Hypothalamus (tissue), 51 donors: ENCODE results near the gene RAB5A.
"Not testable (repeated sequence)": the region's sequence is repeated elsewhere in the genome, so short reads cannot be mapped to it uniquely, and the experiment has no call there.

Experiments used
- DNase-seq, 51 donors: peaks; one replicate each; lab custom pipeline; 2025; lab: John Stamatoyannopoulos, UW

Gene RAB5A

GRCh38 chr3:19947549-19948225, 790 bp downstream of the RAB5A start:
- DNase-seq = peak in 41 of 51 donors; percentile 4 to 73 (median 45)

- no peak for DNase-seq
These were observed 1.3 kb downstream of the RAB5A start for GRCh38 chr3:19948226-19948591.

- DNase-seq = no peak
These were observed 3.4 kb downstream of the RAB5A start for GRCh38 chr3:19950316-19950715.

DNA sequence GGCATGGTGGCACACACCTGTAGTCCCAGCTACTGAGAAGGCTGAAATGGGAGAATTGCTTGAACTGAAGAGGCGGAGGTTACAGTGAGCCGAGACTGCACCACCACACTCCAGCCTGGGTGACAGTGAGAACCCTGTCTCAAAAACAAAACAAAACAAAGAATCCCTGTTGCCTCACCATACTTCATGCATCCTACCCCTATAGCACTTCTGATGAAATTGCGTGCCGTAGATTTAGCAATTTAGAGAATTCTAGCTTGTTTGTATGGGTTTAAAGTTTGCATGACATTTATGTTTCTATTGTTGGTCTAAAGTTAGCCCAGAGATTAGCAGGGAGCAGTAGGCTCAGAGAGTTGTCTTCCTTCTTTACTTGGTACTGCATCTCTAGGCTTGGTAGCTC, 7.8 kb downstream of the RAB5A start:
- DNase-seq = no peak

DNA sequence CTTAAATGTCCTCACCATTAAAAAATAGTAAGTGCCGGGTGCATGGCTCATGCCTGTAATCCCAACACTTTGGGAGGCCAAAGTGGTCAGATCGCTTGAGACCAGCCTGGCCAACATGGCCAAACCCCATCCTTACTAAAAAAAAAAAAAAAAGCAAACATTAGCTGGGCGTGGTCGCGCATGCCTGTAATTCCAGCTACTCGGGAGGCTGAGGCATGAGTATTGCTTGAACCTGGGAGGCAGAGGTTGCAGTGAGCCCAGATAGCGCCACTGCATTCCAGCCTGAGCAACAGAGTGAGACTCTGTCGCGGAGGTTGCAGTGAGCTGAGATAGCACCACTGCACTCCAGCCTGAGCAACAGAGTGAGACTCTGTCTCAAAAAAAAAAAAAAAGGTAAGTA, 10.5 kb downstream of the RAB5A start:
- not testable (repeated sequence) for DNase-seq

DNA sequence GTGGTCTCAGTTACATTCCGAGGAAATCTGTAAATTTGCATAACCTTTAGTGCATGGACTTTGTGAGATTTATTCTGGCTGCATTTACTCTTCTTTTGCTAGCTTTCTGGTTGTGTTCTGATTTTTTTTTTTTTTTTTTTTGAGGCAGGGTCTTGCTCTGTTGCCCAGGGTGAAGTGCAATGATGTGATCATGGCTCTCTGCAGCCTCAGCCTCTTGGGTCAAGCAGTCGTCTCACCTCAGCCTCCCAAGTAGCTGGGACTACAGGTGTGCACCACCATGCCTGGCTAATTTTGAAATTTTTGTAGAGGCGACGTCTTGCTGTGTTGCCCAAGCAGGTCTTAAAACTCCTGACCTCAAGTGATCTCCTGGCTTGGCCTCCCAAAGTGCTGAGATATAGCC, 12.6 kb downstream of the RAB5A start:
- no peak for DNase-seq

DNA sequence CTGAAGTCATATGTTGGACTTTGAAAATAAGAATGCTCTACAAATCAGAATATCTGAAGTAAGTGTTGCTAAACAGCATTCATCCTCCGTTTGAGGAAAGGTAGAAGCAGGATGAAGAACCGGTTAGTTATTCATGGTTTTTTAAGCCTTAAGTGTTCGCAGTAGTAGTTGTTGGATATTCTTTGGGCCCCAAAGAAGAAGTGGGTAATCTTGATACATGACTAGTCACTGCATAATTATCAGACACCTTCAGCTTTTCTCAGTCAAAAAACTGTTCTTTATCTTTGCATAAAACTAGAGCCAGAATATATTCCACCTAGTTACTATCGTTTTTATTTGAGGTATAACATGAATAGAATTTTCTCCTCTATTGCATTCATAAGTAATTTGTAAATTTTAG, 13.8 kb downstream of the RAB5A start:
- DNase-seq = no peak

- DNase-seq = no peak
These were observed 15.1 kb downstream of the RAB5A start for GRCh38 chr3:19961960-19962359.

- DNase-seq = no peak
These were observed 20.3 kb downstream of the RAB5A start for GRCh38 chr3:19967208-19967607.

GRCh38 chr3:19967812-19968211, 20.9 kb downstream of the RAB5A start:
- DNase-seq = no peak

DNA sequence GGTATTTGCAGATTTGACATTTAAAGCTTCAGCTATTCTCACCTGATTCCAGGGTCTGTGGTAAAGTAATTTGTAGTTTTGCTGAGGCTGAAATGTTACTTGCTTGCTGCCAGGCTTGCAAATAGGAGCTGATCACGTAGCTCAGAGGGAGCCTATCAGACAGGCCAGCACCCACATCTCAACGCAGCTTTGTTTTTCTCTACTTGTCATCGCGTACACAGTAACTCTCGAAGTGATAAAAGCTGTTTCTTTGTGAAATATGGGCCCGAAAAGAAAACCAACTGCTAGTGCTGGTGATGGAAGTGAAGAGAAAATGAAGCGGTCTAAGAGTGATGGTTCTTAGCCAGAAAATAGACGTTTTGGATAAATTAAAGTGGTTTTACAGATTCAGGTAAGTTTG, 23.4 kb downstream of the RAB5A start:
- DNase-seq = no peak

DNA sequence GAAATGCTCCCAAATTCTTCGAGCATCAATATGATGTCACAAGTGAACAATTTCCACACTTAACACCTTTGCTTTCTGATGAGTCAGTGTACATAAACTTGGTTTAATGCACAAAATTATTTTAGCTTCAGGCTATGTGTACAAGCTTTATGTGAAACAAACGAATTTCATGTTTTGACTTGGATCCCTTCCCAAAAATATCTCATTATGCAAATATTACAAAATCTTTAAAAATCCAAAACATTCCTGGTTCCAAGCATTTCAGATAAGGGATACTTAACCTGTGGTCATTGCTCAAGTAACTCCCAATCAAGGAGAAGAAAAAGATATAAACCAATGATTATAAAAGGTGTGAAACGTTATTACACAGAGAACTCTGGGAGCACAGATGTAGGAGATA, 25.2 kb downstream of the RAB5A start:
- DNase-seq = no peak

DNA sequence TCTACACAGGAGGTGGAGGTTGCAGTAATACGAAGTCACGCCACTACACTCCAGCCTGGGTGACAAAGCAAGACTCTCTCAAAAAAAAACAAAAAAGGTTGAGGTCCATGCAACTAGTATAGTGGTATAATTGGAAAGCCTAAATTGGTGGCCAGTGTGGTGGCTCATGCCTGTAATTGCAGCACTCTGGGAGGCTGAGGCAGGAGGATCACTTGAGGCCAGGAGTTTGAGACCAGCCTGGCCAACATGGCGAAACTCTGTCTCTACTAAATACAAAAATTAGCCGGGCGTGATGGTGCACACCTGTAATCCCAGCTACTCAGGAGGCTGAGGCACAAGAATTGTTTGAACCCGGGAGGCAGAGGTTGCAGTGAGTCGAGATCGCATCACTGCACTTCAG, 42.0 kb downstream of the RAB5A start:
- not testable (repeated sequence) for DNase-seq

DNA sequence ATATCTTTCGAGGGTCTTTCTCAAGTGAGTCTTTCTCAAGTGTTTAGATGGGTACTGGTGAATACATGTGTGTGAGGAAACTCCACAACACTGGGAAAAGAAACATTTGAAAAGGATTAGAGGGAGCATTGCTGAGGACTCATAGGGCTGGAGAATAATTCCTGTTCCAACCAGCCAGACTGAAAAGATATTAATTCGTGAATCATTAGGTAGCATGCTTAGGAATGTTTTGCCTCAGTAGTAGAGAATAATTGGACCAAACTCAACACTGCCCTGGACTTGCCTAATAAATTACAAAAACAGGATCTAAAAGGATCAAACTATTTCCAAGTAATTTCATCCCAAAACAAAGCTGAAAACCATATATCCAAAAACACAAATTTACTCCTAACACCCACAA, 47.9 kb downstream of the RAB5A start:
- no peak for DNase-seq

GRCh38 chr3:19997502-19997901, 50.6 kb downstream of the RAB5A start:
- DNase-seq = no peak

GRCh38 chr3:20001932-20002331, 55.0 kb downstream of the RAB5A start:
- DNase-seq = no peak

- no peak for DNase-seq
These were observed 61.1 kb downstream of the RAB5A start for GRCh38 chr3:20007960-20008359.

DNA sequence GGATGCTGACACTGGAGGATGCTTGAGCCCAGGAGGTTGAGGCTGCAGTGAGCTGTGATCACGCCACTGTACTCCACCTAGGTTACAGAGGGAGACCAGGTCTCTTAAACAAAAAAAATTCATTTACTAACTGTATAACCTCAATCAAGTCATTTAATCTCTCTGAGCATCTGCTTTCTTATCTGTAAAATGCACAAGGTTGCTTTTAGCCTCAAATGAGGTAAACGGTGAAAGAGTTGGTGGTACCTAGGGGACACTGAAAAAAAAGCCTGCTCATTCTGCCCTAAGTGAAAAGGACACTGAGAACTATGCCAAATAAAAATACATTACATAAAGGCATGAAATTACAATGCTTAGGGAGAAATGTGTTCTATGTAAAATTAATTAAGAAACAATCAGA, 61.7 kb downstream of the RAB5A start:
- DNase-seq = no peak

DNA sequence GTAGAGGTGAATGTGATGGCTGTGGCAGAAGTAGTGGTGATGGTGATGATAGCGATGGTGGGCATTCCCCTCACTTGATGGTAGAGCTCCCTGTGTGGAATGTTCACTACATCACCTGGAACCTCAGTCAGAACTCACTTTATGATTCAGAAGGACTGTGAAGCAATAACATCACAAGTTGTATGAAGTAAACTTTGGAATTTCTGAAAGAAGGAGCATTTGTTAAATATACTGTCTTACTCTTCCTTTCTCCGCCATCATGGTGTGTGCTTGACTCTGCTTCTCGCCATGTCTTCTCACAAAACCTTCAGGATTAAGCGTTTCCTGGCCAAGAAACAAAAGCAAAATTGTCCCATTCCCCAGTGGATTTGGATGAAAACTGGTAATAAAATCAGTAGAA, 65.3 kb downstream of the RAB5A start, which contains the start of gene PP2D1:
PP2D1 (minus strand) TSS at position 101 of the 400 bp plus-strand sequence. CDS start 192 bp downstream, outside the sequence.
- DNase-seq = no peak

GRCh38 chr3:20013396-20013795, 66.5 kb downstream of the RAB5A start:
- no peak for DNase-seq

DNA sequence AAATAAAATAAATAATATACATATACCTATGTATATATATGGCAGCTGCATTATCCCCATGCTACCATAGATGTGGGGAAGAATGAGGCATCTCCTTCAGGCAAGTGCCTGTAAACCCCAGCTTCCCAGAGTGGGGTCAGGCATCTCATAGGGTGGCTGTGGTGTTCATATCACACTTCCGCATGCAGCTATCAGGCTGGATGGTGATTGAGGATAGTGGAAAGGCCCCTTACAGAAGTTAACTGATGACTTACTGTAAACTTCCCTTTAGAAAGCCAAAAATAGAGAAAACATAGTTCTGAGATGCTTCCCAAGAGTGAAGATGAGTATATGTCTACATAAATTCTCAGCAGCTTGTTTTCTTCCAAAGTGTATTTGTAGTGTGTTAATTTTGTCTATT, 68.6 kb downstream of the RAB5A start:
- no peak for DNase-seq

GRCh38 chr3:20016076-20016475, 69.2 kb downstream of the RAB5A start:
- DNase-seq = not testable (repeated sequence)

GRCh38 chr3:20022954-20023622, 76.2 kb downstream of the RAB5A start:
- DNase-seq = no peak
